PC-9 (cell line): ENCODE data around the gene UGT1A5. TPM values are rescaled to one million over a fixed set of nuclear protein-coding genes. Genes with fewer than 3 reads are reported as not detected.
A peak's percentile ranks its signal among the peaks of the same experiment; 100 is the strongest.

ENCODE experiments used
- BruUV-seq: library from RNA; stranded (reverse); fragments of 400-500 nt; replicated peaks from 2 replicates; lab custom pipeline; 2021; lab: Mats Ljungman, UMichigan
- CTCF ChIA-PET: fragments of 300-600 bp; sonication (Branson Sonifier 250); formaldehyde crosslinking; loops from one replicate; lab custom pipeline; 2022; ENCODE audit warnings: antibody characterized with exemption; lab: Charles Lee
- POLR2A ChIA-PET: fragments of 300-600 bp; sonication (Branson Sonifier 250); formaldehyde crosslinking; loops from one replicate; lab custom pipeline; 2022; ENCODE audit warnings: antibody characterized with exemption; ENCODE audit not compliant: unreplicated experiment; lab: Charles Lee
- DNase-seq, 2 experiments: peaks; one replicate each; pipeline versions ENCODE4 v3.0.0 to v3.0.0-alpha.2; 2015 to 2022; ENCODE audit warnings: mixed read lengths in 1 of 2
- H2AFZ ChIP-seq: fragments of 200-600 bp; sonication (generic); 2 replicates; pipeline ENCODE4 v1.8.1; 2017; ENCODE audit warnings: antibody characterized with exemption
- H3F3A ChIP-seq: fragments of 200-600 bp; sonication (generic); 2 replicates; pipeline ENCODE4 v1.8.1; 2017; ENCODE audit warnings: antibody characterized with exemption, mild to moderate bottlenecking, low read depth; ENCODE audit not compliant: insufficient read depth
- H3K27ac ChIP-seq: fragments of 200-600 bp; sonication (generic); 2 replicates; pipeline ENCODE4 v1.6.1; 2016; ENCODE audit warnings: mixed run types
- H3K27me3 ChIP-seq: fragments of 200-600 bp; sonication (generic); 2 replicates; pipeline ENCODE4 v1.6.1; 2016; ENCODE audit warnings: low read depth, mixed run types; ENCODE audit not compliant: insufficient read depth
- H3K36me3 ChIP-seq: fragments of 200-600 bp; sonication (generic); 2 replicates; pipeline ENCODE4 v1.6.1; 2016; ENCODE audit warnings: low read depth, mixed run types
- H3K4me1 ChIP-seq: fragments of 200-600 bp; sonication (generic); replicated peaks from 2 replicates; pipeline ENCODE4 v1.6.1; 2016; ENCODE audit warnings: mixed run types; ENCODE audit not compliant: insufficient read depth
- H3K4me2 ChIP-seq: fragments of 200-600 bp; sonication (generic); 2 replicates; pipeline ENCODE4 v1.6.1; 2017; ENCODE audit warnings: mixed run types
- H3K4me3 ChIP-seq: fragments of 200-600 bp; sonication (generic); 2 replicates; pipeline ENCODE4 v1.6.1; 2016; ENCODE audit warnings: mixed run types
- H3K79me2 ChIP-seq: fragments of 200-600 bp; sonication (generic); 2 replicates; pipeline ENCODE4 v1.6.1; 2017; ENCODE audit warnings: low read depth, mixed run types
- H3K9me2 ChIP-seq: fragments of 200-600 bp; sonication (generic); 2 replicates; pipeline ENCODE4 v1.8.1; 2017; ENCODE audit warnings: mild to moderate bottlenecking; ENCODE audit not compliant: insufficient read depth
- H3K9me3 ChIP-seq: fragments of 200-600 bp; sonication (generic); 2 replicates; pipeline ENCODE4 v1.8.1; 2016; ENCODE audit warnings: low read depth; ENCODE audit not compliant: insufficient read depth
- H4K20me1 ChIP-seq: fragments of 200-600 bp; sonication (generic); 2 replicates; pipeline ENCODE4 v1.8.1; 2017; ENCODE audit not compliant: insufficient read depth
- EZH2 ChIP-seq: fragments of 200-600 bp; sonication (generic); IDR thresholded peaks from 2 replicates; pipeline ENCODE4 v1.8.0; 2017; ENCODE audit warnings: antibody characterized with exemption, low read depth
- intact Hi-C: fragments of 100-400 bp; cut with micrococcal nuclease; formaldehyde crosslinking; loops from one replicate; pipeline ENCODE4 v1.10.0; 2022; ENCODE audit not compliant: unreplicated experiment
- total RNA-seq: library from RNA; stranded (reverse); gene quantifications from 2 replicates; pipeline ENCODE4 v1.2.3, GENCODE V29; 2021
- TF ChIP-seq, protein P1 (sequence below): fragments of 200-600 bp; sonication (generic); conservative IDR thresholded peaks from 2 replicates; pipeline ENCODE4 v1.6.1; 2017; ENCODE audit warnings: mixed run types, antibody characterized with exemption, mild to moderate bottlenecking, moderate library complexity

Gene UGT1A5
- total RNA-seq, 1 experiment from 2014 or later, result 71.3 TPM

DNA sequence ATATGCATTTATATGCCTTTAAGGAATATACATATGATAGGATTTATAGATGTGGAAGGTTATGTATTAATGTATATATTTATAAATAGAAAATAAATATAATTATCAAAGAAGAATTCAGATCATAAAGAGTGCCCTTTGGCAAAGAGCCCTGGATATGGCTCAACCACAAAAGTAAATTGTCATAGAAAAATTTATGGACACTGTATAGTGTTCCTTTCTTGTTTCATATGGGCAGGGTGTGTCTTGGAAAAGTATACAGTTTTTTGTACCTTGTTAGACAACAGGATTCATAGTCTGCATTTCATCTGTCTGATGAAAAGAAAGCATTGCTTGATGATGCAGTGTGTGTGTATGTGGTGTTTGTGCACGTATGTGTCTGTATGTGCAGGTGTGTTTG is 28.1 kb upstream of the UGT1A5 start:
- ChIA-PET POLR2A (no interaction called here), CTCF (no interaction called here)
- H3K4me1 ChIP-seq, result peaks cover 18% of the 10 kb centered on the region
- no peaks in the 10 kb centered on the region for H3K9me2 ChIP-seq
- DNase-seq, result no peak
- no peaks in the 10 kb centered on the region for H3K79me2 ChIP-seq
- peaks cover 17% of the 10 kb centered on the region for H3F3A ChIP-seq
- no peak overlapping the region for H3K4me3 ChIP-seq
- H3K27me3 ChIP-seq, result no peaks in the 10 kb centered on the region
- H3K27ac ChIP-seq, result no peak overlapping the region
- intact Hi-C loops, result no loop called here
- H3K9me3 ChIP-seq, result 0 out of 2 replicates have a peak, but pooled peaks cover 4% of the 10 kb centered on the region
- H4K20me1 ChIP-seq, result no peaks in the 10 kb centered on the region
- H2AFZ ChIP-seq, result no peak overlapping the region
- TF ChIP-seq EZH2, result no peak
- TF ChIP-seq, protein P1, sequence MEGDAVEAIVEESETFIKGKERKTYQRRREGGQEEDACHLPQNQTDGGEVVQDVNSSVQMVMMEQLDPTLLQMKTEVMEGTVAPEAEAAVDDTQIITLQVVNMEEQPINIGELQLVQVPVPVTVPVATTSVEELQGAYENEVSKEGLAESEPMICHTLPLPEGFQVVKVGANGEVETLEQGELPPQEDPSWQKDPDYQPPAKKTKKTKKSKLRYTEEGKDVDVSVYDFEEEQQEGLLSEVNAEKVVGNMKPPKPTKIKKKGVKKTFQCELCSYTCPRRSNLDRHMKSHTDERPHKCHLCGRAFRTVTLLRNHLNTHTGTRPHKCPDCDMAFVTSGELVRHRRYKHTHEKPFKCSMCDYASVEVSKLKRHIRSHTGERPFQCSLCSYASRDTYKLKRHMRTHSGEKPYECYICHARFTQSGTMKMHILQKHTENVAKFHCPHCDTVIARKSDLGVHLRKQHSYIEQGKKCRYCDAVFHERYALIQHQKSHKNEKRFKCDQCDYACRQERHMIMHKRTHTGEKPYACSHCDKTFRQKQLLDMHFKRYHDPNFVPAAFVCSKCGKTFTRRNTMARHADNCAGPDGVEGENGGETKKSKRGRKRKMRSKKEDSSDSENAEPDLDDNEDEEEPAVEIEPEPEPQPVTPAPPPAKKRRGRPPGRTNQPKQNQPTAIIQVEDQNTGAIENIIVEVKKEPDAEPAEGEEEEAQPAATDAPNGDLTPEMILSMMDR, result no peak
- no peaks in the 10 kb centered on the region for H3K36me3 ChIP-seq
- no TSS peak for BruUV-seq
- no peak overlapping the region for H3K4me2 ChIP-seq

DNA sequence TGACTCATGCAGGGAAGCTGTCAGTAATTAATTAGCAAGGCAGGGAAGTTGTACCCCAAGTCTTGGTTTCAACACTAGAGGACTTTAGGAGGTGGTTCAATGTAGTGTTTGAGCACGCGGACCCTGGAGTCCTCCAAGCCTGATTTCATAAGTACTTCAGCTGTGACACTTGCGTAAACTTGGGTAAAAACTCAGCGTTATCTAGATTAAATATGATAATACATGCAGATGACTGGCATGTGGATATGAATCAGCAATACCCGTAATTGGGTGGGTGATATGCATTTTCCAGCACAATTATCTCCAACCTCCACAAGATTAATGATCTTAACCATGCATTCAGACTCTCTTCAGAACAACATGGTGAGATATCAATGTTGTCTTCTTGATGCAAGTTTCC is 25.8 kb upstream of the UGT1A5 start:
- intact Hi-C loops, result no loop called here
- peaks cover 38% of the 10 kb centered on the region for H3F3A ChIP-seq
- H3K27me3 ChIP-seq, result no peaks in the 10 kb centered on the region
- H3K36me3 ChIP-seq, result no peaks in the 10 kb centered on the region
- H3K79me2 ChIP-seq, result peaks cover 10% of the 10 kb centered on the region
- H3K27ac ChIP-seq, result no peak overlapping the region
- H2AFZ ChIP-seq, result no peak overlapping the region
- CTCF ChIA-PET, result no interaction called here
- no peak overlapping the region for H3K4me2 ChIP-seq
- TF ChIP-seq EZH2, result no peak
- TF ChIP-seq, protein P1, result no peak
- H3K9me3 ChIP-seq, result no peaks in the 10 kb centered on the region
- H3K9me2 ChIP-seq, result no peaks in the 10 kb centered on the region
- BruUV-seq, result no TSS peak
- H3K4me3 ChIP-seq, result no peak overlapping the region
- no peaks in the 10 kb centered on the region for H4K20me1 ChIP-seq
- POLR2A ChIA-PET, result no interaction called here
- no peak for DNase-seq
- peaks cover 35% of the 10 kb centered on the region for H3K4me1 ChIP-seq

DNA sequence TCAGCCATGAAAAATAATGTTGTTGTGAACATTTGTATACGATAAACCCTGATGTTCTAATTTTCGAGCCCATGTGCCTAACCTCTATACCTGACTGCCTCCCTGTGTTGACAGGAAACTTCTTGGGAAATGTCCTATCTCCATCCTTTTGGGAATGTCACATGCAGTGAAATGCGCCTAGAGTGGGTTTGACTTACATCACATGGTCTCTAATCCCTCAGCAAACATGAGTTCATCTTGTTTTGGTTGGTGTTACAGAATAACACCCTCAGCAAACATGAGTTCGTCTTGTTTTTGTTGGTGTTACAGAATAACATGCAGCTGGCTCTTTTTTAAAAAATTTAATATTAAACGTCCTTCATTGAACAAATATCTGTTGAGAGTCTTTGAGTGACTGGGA is 24.4 kb upstream of the UGT1A5 start:
- H3K27ac ChIP-seq, result peak overlapping the region; percentile 97; the same call in 1 of the 2 replicates
- no peaks in the 10 kb centered on the region for H3K9me2 ChIP-seq
- H3K27me3 ChIP-seq, result no peaks in the 10 kb centered on the region
- TF ChIP-seq EZH2, result no peak
- TF ChIP-seq, protein P1, result no peak
- H3K9me3 ChIP-seq, result no peaks in the 10 kb centered on the region
- H3K79me2 ChIP-seq, result peaks cover 24% of the 10 kb centered on the region
- H3K4me1 ChIP-seq, result peaks cover 35% of the 10 kb centered on the region
- ChIA-PET POLR2A (no interaction called here), CTCF (no interaction called here)
- no peak for DNase-seq
- H4K20me1 ChIP-seq, result no peaks in the 10 kb centered on the region
- H3F3A ChIP-seq, result peaks cover 52% of the 10 kb centered on the region
- no peak overlapping the region for H3K4me3 ChIP-seq
- intact Hi-C loops, result no loop called here
- BruUV-seq, result no TSS peak
- H3K36me3 ChIP-seq, result peaks cover 13% of the 10 kb centered on the region
- no peak overlapping the region for H3K4me2 ChIP-seq
- H2AFZ ChIP-seq, result no peak overlapping the region
